Upper lobe of left lung (tissue), 4 donors: ENCODE results near the gene LAMA5.

Experiments used
- EP300 ChIP-seq, 4 donors: sonication (generic); formaldehyde crosslinking; IDR thresholded peaks; one replicate each; pipeline ENCODE4 v1.5.1; 2017; ENCODE audit warnings: antibody characterized with exemption in 4 of 4, control low read depth in 2 of 4
- POLR2AphosphoS5 ChIP-seq, 2 donors: sonication (generic); formaldehyde crosslinking; IDR thresholded peaks; one replicate each; pipeline ENCODE4 v1.5.1; 2017; ENCODE audit warnings: antibody characterized with exemption in 2 of 2
- TF ChIP-seq, protein P1 (sequence below), 6 experiments: fragments of 450-650 bp in 4 of 6; fragments of 200-600 bp in 2 of 6; sonication (generic) in 2 of 6; IDR thresholded peaks; one replicate each; pipeline ENCODE4 v1.5.1; 2016 to 2019; ENCODE audit warnings: antibody characterized with exemption in 6 of 6

- no peak for TF ChIP-seq POLR2AphosphoS5 (IDR thresholded peaks at IDR 0.05)
- TF ChIP-seq, protein P1, sequence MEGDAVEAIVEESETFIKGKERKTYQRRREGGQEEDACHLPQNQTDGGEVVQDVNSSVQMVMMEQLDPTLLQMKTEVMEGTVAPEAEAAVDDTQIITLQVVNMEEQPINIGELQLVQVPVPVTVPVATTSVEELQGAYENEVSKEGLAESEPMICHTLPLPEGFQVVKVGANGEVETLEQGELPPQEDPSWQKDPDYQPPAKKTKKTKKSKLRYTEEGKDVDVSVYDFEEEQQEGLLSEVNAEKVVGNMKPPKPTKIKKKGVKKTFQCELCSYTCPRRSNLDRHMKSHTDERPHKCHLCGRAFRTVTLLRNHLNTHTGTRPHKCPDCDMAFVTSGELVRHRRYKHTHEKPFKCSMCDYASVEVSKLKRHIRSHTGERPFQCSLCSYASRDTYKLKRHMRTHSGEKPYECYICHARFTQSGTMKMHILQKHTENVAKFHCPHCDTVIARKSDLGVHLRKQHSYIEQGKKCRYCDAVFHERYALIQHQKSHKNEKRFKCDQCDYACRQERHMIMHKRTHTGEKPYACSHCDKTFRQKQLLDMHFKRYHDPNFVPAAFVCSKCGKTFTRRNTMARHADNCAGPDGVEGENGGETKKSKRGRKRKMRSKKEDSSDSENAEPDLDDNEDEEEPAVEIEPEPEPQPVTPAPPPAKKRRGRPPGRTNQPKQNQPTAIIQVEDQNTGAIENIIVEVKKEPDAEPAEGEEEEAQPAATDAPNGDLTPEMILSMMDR (IDR thresholded peaks at IDR 0.05) = no peak
- TF ChIP-seq EP300 (IDR thresholded peaks at IDR 0.05) = no peak
These were observed 107.9 kb downstream of the LAMA5 start for GRCh38 chr20:62259294-62259565.
